NT2/D1 (cell line): ENCODE measurements around the gene UBR2.

Source experiments
- YY1 ChIP-seq: IDR thresholded peaks from 2 replicates; pipeline ENCODE4 v1.6.1; 2011; ENCODE audit not compliant: insufficient read length, insufficient read depth
- ZNF274 ChIP-seq: IDR thresholded peaks from 2 replicates; pipeline ENCODE4 v1.6.1; 2011; ENCODE audit warnings: mild to moderate bottlenecking, low read depth, low read length

DNA sequence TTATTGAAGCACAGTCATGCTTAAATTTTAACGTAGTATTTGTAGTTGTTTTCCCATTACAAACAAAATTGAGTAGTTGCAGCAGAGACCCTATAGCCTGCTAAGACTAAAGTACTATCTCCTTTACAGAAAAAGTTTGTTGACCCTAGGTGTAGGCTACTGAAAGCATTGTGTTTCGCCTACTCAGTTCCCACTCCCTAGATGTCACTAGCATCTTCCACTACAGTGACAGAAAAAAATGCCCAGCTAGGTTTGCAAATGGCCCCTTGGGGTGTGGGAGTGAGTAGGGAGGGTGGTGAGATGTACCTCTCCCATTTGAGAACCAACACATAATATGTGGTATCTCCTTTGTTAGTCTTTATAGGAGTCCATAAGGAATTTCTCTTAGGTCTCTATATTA lies 34.5 kb downstream of the UBR2 start:
- TF ChIP-seq ZNF274 (no peak), YY1 (no peak)
